GM18505 (cell line): Measurements from ENCODE around the gene ZBED1.
"Not testable (repeated sequence)": the region's sequence is repeated elsewhere in the genome, so short reads cannot be mapped to it uniquely, and the experiment has no call there.

Experiments used
- ATAC-seq: cut with Tn5 transposase; IDR thresholded peaks from one replicate; pipeline ENCODE4 v1.9.1; 2021; ENCODE audit not compliant: unreplicated experiment
- POLR2A ChIP-seq: IDR thresholded peaks from 4 replicates; pipeline ENCODE4 v1.6.1; 2011; ENCODE audit warnings: borderline replicate concordance; ENCODE audit not compliant: insufficient read depth, insufficient read length; ENCODE audit errors: extremely low read depth

Gene ZBED1

GRCh38 chrX:2466876-2467656 lies 33.7 kb downstream of the ZBED1 start:
- no peak for TF ChIP-seq POLR2A
- ATAC-seq: no peak

GRCh38 chrX:2464677-2465166 lies 36.1 kb downstream of the ZBED1 start:
- no peak for ATAC-seq
- TF ChIP-seq POLR2A: no peak

- TF ChIP-seq POLR2A: no peak
- ATAC-seq: no peak
Observed at GRCh38 chrX:2463973-2464676, 36.7 kb downstream of the ZBED1 start.

- not testable (repeated sequence) for ATAC-seq
Observed at GRCh38 chrX:2463481-2463880, 37.3 kb downstream of the ZBED1 start.

- no peak for ATAC-seq
Observed at GRCh38 chrX:2462780-2463179, 38.0 kb downstream of the ZBED1 start.

GRCh38 chrX:2462074-2462473 lies 38.7 kb downstream of the ZBED1 start:
- no peak for ATAC-seq
- TF ChIP-seq POLR2A: no peak

More at GRCh38 chrX:2462780-2463179, 38.0 kb downstream of the ZBED1 start:
- TF ChIP-seq POLR2A: no peak

GRCh38 chrX:2461711-2462016 lies 39.1 kb downstream of the ZBED1 start:
- ATAC-seq: no peak
- TF ChIP-seq POLR2A: no peak

GRCh38 chrX:2460821-2461710 lies 39.7 kb downstream of the ZBED1 start:
- ATAC-seq: not testable (repeated sequence)

GRCh38 chrX:2460048-2460447 lies 40.7 kb downstream of the ZBED1 start:
- ATAC-seq: not testable (repeated sequence)

GRCh38 chrX:2458309-2458708 lies 42.5 kb downstream of the ZBED1 start:
- no peak for ATAC-seq
- no peak for TF ChIP-seq POLR2A

- no peak for TF ChIP-seq POLR2A
- no peak for ATAC-seq
Observed at GRCh38 chrX:2457289-2458133, 43.3 kb downstream of the ZBED1 start.

GRCh38 chrX:2456091-2456490 lies 44.7 kb downstream of the ZBED1 start:
- not testable (repeated sequence) for ATAC-seq

- not testable (repeated sequence) for ATAC-seq
Observed at GRCh38 chrX:2454620-2455019, 46.2 kb downstream of the ZBED1 start.
